Activated CD4-positive, alpha-beta T cell treated with anti-CD3 and anti-CD28 coated beads, Interleukin-2, amount 50 U/mL, for 24 hours (primary cell): ENCODE measurements around the gene SORCS2.
A peak's percentile ranks its signal among the peaks of the same experiment; 100 is the strongest.

Experiments used
- DNase-seq, 2 donors: peaks; one replicate each; pipeline ENCODE4 v3.0.0-alpha.2; 2020; ENCODE audit warnings: low read depth in 1 of 2, low spot score in 1 of 2

SORCS2 gene

DNA sequence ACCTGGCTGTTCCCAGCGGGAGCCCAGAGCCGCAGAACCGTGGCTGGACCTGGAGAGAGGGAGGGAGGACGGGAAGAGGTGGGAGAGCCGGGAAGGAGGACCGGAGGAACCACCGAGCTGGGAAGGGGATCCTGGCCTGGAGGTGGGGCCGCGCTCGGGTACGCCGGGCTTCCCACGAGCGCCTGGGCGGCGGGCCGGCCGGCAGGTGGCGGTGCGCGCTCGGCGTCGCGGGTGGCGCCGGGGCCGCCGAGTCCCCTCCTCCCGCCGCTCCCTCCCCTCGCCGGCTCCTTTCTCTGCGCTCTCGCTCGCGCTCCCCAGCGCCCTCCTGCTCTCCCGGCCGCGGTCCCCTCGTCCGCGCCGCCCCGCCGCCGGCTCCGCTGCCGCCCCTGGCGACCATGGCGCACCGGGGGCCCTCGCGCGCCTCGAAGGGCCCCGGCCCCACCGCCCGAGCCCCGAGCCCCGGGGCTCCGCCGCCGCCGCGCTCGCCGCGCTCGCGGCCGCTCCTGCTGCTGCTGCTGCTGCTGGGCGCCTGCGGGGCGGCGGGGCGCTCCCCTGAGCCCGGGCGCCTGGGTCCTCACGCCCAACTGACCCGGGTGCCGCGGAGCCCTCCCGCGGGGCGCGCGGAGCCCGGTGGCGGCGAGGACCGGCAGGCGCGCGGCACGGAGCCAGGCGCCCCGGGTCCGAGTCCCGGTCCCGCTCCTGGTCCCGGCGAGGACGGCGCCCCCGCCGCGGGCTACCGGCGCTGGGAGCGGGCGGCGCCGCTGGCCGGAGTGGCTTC is at the start of gene SORCS2:
Gene SORCS2, plus strand, starts transcription at position 287 of the 778 bp plus-strand sequence.
- peak in 1 of 2 donors; percentile 27 for DNase-seq

DNA sequence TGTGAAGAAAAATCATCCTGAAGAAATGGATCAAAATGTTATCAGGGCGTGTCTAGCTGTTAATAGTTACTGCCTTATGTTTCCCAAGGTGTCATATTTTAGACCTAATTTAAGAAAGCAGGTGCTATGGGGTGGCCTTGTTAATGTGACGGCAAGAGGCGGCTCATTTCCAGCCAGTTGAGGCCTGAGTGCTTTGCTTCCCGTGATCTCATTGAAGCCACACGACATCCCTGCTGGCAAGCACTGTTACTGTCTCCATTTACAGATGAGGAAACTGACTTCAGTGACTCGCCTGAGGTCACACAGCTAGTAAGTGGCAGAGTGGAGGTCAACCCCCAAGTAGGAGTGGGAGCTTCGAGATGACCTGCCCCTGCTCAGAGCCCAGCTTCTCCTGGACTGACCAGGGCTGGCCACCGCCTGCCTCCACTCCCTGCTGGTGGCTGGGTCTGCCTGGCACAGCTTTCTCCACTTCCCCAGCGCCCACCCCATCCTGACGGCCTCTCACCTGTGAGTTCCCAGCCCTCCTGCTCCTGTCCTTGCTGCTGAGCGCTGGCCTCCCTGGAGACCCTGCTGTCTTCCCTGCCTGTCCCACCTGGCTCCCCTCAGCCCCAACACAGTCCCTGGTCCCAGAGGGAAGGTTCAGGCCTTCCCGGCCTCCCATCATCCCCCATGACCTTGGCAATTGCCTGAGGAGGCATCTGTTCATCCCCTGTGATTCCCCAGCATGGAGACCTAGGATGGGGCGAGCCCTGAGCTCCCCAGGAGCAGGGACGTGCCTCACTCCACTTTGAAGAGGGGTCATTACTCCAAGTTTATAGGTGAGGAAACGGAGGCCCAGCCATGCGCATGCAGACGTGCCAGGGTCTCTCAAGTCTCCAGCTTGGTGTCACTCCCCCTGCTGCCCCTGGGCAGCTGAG is 47.7 kb upstream of the SORCS2 start:
- no peak for DNase-seq

DNA sequence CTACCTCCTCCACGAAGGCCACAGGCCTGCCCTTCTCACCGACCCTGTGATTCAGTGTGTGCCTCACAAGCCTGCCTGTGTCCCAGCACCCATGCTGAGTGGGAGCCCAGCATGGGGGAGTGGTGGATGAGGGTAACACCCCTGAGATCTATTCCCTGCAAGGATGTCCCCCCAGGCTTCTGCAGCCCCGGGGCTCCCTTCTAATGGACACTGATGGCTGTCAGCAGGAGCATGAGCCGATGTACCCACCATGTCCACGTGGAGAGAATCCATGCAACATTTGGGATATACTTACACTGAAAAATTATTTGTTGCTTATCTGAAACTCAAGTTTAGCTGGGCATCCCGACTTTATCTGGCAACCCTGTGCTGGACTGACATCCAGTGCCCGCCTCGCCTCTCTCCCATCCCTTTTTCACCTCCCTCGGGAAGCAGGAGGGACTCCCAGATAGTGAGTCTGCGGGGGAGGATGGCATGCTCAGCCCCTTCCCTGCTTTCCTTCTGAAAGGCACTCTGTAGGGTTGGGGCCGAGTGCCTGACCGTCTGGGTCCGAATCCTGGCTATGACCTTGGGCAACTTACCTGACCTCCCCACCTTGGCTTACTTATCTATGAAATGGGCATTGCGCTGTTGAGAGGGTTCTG is 46.9 kb upstream of the SORCS2 start:
- DNase-seq = no peak

DNA sequence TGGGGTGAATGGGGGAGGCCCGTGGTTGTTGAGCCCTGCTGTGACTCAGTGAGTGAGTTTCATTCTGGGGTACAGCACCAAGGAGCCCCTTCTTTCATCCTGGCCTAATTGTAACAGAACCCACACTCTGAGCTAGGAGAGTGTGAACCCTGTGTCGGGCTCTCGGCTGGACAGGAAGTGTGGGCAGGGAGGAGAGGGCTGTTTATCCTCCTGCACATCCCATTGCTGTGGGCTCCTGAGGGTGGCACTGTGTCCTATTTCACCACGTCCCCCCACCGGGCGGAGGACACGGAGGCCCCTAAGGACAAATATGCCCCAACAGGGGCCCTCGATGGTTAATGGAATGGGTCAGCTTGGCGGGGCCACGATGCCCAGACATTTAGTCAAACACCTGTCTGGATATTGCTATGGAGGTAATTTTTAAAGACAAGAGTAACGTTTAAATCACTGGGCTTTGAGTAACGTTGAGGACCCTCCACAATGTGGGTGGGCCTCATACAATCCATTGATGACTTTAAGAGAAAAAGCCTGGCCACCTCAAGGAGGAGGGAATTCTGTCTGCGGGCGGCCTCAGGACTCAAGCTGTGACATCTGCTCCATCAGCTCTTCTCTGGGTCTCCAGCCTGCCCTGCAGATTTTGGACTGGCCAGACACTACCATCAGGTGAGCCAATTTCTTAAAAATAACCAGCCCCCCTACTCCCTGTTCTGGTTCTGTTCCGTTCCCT is 46.1 kb upstream of the SORCS2 start:
- DNase-seq = no peak

DNA sequence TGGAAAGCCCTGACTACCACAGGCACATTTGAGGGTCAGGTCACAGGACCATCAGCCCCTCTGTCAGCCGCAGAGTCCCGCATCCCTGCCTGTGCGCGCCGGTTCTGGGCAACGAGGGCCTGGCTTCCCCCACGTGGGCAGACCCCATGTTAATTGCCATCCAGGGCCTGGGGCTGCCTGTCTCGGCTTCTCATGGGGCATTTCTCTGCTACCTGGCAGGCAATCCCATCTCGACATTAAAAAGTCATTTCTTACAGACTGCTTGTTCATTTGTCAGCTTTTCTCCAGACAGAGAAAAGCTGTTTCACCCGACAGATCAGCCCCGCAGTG is 45.6 kb upstream of the SORCS2 start:
- no peak for DNase-seq

DNA sequence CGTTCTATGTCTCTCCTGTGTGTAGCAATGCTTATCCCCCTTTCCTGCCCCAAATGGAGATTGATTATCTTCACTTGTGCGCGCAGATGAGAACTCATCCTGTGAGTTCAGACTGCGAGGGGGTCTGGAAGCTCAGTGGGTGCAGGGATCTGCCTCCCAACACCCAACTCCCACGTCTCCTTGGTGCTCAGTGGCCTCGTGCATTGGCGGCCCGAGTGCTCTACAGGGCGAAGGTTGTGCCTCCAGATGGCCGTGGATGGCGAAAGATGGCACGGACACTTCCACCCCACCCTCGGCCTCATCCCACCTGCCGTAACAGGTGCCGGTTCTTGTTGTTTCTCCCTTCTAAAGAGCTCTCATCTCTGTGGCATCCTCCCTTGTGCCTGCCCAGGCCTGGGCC is 45.1 kb upstream of the SORCS2 start:
- DNase-seq = no peak

DNA sequence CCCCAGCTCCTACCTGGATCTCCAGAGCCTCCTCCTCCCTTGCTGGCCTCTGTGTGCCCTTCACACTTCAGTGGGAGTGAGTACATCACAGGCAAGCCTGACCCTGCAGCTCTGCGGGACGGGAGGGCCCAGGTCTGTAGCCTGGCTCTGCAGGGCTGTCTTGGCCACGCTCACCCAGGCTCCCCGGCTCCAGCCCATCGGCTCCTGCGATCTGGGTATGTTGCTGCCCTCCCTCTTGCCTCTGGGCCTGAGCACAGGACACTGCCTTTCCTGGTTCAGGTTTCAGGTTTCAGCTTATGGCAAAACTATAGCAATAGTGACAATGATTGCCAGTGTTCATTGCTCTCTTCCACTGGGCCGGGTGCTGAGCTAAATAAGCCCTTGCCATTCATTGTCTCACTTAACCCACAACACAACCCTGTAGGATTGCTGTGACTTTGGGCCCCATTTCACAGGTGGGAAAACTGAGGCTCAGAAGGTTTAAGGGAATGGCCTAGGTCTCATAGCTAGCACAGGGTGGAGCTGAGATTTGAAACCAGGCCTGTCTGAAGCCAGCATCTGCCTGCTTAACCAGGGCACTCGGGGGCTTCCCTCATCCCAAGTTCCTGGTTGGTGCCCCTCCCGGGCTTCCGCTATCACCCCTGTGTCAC is 44.6 kb upstream of the SORCS2 start:
- DNase-seq = no peak

DNA sequence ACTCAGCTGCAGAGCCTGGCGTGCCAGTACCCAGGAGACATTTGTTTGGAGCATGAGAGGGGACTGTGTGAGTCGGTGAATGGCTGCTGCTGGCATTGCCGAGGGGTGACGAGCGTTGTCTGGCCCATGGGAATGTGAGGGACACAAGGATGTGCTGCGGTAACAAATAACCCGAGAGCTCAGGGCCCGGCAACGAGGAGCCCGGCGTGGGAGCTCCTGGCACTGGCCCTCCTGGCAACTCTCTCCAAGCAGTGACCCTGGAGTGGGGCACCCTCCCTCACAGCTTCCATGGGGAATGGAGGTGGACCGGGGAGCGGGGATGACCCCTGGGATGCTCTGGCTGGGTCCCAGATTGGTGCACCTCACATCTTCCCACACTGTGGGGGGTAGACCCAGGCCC is 44.0 kb upstream of the SORCS2 start:
- no peak for DNase-seq

DNA sequence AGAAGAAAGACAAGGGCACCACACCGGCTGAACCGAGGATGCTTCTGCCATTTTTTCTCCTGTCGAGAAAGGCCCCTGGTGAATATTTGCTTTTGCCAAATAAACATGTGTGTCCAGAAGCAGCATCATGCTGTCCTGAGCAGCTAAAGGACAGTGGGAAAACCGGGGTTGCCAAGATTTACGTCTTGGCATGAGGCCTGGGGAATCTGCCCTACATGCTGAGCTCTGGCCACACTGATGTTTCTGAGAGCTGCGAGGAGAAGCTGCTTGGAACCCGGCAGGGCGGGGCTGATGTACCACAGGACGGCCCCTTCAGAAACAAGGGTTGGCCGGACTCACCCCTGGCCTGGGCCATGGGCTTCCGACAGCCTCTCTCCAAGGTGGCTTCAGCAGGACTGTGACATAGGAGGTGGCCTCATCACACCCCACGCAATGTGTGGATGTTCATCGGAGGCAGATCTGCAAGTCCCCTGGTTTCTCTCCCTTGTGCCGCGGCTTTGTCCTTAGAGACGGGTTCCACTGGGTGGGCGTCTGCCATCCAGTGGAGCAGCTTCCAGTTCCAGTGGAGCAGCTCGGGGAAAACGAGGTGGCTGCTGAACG is 42.2 kb upstream of the SORCS2 start:
- DNase-seq = no peak

DNA sequence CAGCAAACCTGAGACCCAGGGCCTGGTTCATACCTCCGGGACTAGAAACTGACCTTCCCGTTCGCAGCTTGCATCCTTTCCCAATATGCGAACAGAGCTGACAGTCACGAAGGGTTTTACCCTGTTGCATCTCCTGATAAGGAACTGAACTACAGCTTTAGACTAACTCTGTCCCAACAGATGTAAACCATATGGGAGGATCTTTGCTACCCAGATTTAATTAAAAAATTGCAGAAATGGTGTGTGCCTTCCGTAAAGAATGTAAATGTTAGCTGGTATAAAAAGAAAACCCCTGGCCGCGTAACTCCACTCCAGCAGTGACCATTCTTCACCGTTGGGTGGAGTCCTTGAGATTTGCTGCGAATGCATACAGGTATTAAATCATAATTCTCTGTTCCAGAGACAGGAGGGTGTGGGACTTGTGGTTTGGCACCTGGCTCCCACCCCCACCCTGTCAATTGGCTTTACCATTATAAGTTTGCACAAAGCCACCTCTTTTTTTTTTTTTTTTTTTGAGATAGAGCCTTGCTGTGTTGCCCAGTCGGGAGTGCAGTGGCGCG is 40.6 kb upstream of the SORCS2 start:
- no peak for DNase-seq

DNA sequence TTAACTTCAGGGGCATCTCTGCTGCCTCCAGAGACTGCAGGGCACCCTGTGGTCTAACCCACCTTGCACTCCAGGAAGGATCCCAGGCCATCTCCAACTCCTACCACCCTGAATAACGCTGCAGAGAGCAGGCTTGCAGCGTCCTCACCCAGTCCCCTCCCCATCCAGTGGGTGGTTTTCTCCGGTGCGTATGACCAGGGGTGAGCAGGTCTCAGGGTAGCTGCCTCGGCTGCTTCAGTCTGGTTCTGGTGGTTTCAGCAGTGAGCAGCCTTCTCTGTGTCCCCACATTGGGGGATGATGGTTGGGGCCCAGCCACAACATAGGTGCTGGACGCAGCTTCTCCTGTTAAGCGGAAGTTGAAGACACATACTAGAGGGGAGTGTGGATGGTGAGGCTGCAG is 38.6 kb upstream of the SORCS2 start:
- no peak for DNase-seq

DNA sequence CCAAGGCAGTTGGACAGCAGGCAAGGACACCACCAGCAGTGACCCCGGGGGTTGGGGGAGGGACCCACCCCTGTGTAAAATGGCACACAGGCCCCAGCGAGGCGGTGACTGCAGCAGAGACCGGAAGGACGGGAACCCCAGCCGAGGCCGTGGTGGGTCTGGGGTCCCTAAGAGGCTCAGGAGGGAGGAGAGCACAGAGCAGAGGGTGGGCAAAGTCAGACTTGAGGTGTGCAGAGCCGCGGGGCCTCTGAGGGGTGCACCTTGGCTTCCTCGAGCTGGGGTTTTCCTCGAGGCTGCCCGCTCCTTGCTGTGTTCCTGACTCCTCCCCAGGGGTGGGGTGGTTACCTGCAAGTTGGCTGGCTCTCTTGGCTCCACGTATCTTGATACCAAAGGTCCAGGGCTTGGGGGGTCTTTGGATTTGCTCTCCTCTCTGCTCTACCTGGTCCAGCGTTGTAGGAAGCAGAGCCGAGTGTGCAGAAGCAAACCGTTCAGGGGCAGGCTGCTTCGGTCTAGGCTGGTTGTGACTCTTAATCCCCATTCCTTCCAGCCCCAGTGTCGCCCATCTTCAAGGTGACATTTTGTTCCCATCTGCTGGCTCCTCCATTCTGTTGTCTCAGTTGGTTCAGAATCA is 37.9 kb upstream of the SORCS2 start:
- DNase-seq = no peak

DNA sequence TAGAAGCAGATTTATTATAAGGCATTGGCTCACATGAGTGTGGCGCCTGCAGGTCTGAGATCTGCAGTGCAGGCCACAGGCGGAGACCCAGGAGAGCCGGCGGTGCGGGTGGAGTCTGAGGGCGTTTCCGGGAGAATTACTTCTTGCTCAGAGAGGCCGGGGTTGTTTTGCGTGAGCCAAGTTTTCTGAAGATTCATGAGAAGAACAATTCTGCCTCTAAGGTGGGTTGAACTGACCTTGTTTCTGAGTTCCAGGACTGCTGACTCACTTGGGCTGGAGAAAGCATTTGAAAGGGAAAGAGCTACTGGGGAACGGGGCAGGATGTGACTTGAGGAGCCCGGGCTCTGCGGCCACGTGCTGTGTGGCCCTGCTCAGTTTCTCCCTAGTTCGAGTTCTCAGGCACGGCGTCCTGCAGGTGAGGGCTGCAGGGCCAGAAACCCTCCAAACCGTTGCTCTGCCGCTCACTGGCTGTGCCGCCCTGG is 36.7 kb upstream of the SORCS2 start:
- DNase-seq = no peak

DNA sequence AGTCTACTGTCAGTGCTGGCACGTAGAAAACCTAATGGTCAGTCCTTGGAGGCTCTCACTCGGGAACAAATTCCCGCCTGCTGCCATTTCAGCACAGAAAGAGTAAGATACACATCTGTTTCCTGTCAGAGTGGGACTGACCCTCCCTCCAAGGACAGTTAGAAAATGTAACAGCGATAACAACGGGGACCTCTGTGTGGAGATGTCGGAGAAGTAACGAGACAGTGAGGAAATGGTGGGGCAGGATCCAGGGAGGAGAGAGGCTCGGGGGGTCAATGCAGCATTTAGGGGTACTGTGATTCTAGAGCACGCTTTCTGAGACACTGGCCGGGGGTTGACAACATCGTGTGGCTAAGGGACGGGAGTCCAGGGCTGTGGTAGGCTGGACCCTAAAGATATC is 36.0 kb upstream of the SORCS2 start:
- DNase-seq = no peak

DNA sequence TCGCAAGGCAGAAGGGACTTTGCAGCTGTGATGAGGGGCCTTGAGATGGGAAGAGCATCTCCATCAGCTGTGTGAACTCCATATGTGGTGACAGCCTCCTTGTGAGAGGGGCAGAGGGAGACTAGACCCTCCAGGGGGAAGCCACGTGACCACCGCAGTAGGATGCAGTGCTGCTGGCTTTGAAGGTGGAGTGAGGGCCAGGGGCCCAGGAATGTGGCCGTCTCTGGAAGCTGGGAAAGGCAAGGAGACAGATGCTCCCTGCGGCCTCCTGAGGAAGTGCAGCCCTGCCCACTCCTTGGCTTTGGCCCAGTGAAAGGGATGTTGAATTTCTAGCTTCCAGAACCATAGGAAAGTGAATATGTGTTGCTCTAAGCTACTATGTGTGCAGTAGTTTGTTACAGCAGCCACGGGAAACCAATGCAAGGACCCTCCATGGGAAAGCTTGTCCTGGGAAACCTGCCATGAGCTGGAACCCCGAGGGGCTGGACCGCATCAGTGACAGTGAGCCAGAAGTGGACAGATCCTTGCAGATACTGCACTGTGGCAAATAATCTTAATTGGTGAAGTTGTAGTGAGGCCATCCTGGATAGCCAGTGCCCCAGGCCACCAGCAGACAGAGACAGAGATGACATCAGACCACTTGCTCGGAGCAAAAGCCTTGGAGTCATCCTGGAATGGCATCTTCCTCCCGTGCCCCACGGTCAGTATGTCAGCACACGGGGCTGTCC is 35.4 kb upstream of the SORCS2 start:
- no peak for DNase-seq

DNA sequence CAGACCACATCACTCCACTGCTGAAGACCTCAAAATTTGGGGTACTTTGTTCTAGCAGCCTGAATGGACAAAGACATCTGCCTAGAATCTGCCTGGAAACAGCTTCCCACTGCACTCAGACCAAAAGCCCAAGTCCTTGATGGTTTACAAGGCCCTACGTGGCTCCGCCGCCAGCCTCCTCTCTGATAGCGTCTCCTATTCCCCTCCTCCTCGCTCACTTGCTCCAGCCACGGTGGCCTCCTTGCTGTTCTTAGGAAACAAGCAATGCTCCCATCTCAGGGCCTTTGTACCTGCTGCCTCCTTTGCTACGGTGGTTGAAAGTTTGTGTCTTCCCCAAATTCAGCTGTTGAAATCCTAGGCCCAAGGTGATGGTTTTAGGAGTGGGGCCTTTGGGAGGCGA is 34.7 kb upstream of the SORCS2 start:
- DNase-seq = no peak

DNA sequence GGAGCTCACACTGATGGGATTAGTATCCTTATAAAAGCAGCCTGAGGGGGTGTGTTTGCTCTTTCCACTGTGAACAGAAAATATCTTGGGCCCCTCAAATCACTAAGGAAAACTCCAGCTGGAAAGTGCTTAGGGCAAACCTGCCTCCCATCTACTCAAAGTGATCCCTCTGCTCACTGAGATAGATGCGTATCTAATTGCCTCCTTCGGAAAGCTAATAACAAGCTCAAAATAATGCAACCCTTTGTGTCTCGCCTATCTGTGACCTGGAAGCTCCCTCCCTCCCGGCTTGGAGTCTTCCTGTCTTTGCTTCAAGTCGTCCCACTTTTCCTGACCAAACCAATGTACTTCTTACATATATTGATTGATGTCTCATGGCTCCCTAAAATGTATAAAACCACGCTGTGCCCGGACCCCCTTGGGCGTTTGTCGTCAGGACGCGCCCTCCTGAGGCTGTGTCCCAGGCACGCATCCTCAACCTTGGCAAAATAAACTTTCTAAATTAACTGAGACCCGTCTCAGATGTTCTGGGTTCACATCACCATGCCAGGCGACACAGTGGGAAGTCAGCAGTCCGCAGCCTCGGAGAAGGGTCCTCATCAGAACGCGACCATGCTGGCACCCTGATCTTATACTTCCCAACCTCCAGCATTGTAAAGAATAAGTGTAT is 34.1 kb upstream of the SORCS2 start:
- no peak for DNase-seq

DNA sequence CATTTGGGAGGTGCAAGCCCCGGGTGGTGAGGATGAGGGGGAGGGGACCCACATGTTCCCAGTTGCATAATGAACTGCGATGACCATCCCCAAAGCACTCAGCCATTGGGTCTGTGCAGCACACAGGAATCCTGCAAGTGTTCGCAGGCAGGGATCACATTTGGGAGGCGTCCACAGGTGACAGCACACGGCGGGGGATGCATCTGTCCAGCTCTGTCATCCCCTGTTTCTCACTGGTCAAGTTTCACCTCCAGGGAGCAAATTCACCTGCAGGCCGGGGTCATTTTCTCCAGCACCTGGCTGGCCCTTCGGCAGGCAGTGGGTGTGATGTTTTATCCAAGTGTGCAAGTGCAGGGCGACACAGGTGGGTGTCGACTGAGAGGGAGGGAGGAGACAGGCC is 33.3 kb upstream of the SORCS2 start:
- DNase-seq = no peak
